Dendritic cell treated with granulocyte-macrophage colony-stimulating factor and Interleukin-4, amounts not matched to agents 40 ng/mL and 50 ng/mL, for 4 days (primary cell): Measurements from ENCODE around the gene HHATL.

Experiments
- H3K27ac Mint-ChIP-seq: one replicate; pipeline ENCODE4 v1.8.0; 2022; ENCODE audit warnings: mild to moderate bottlenecking, mixed read lengths
- H3K27me3 Mint-ChIP-seq: one replicate; pipeline ENCODE4 v1.8.0; 2022; ENCODE audit warnings: mild to moderate bottlenecking, mixed read lengths
- H3K36me3 Mint-ChIP-seq: one replicate; pipeline ENCODE4 v1.8.0; 2022; ENCODE audit warnings: low read depth, mixed read lengths
- H3K4me1 Mint-ChIP-seq: one replicate; pipeline ENCODE4 v1.8.0; 2022; ENCODE audit warnings: low read depth, mixed read lengths
- H3K4me3 Mint-ChIP-seq: one replicate; pipeline ENCODE4 v1.8.0; 2022; ENCODE audit warnings: mild to moderate bottlenecking, moderate library complexity, mixed read lengths
- H3K9me3 Mint-ChIP-seq: one replicate; pipeline ENCODE4 v1.8.0; 2022; ENCODE audit warnings: mixed read lengths
- intact Hi-C: fragments of 100-400 bp; cut with micrococcal nuclease; formaldehyde crosslinking; loops from one replicate; pipeline ENCODE4 v1.15.0; 2022

The HHATL gene

DNA sequence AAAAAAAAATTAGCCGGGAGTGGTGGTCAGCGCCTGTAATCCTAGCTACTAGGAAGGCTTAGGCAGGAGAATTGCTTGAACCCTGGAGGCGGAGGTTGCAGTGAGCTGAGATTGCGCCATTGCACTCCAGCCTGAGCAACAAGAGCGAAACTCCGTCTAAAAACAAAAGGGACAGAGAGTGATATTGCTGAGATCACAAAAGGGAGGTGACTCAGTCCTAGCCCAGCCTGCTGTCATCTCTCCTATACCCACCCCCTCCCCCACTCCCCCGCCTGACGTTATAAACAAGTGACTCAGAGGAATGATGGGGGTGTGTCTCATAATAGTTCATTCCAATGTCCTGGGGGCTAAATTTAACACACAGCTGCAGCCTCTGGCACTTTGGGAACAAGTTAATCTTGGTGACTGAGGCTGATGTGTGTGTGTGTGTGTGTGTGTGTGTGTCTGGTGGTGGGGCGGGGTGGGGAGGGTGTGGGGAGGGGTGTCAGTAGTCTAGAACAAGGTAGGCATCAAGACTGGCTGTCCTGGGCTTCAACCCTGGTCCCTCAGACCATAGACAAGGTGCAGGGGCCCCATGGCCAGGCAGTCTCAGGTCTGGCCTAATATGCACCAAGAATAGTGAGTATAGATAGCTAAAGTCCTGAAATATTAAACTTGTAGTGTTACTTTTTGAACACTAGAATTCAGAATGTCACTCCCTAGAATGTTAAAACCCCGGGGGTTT, 18.6 kb downstream of the HHATL start:
- H3K9me3 Mint-ChIP-seq = no peaks in the 10 kb centered on the region
- peak overlapping the region; percentile 21 for H3K27ac Mint-ChIP-seq
- no peaks in the 10 kb centered on the region for H3K36me3 Mint-ChIP-seq
- intact Hi-C loops = no loop called here
- H3K4me3 Mint-ChIP-seq = no peak overlapping the region
- peaks cover 23% of the 10 kb centered on the region for H3K4me1 Mint-ChIP-seq
- H3K27me3 Mint-ChIP-seq = peaks cover 37% of the 10 kb centered on the region

DNA sequence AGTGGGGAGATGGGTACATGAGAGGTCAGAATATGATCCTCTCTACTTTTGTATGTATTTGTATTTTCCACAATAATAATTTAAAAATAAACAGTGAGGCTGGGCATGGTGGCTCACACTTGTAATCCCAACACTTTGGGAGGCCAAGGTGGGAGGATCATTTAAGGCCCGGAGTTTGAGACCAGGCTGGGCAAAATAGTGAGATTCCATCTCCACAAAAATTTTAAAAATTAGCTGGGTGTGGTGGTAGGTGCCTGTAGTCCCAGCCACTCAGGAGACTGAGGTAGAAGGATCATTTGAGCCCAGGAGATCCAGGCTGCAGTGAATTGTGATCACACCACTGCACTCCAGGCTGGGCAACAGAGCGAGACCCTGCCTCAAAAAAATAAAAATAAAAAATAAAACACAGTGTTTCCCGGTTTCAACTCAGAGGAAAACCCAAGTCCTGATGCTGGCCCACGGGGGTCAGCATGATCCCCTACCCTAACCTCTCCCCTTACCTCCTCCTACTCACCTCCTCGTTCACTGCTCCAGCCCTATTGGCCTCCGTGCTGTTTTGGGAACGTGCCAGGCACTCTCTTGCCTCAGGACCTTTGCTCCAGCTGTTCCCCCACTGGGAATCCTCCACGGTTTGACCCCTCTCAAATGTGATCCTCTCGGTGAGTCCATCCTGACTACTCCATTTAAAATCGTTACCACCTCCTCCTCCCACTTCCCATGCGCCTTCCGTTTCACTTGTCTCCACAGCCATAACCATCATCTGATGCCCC, 20.1 kb downstream of the HHATL start:
- H3K27ac Mint-ChIP-seq = no peak overlapping the region
- peaks cover 8% of the 10 kb centered on the region for H3K9me3 Mint-ChIP-seq
- H3K4me1 Mint-ChIP-seq = peaks cover 25% of the 10 kb centered on the region
- no peak overlapping the region for H3K4me3 Mint-ChIP-seq
- no peaks in the 10 kb centered on the region for H3K36me3 Mint-ChIP-seq
- intact Hi-C loops = no loop called here
- H3K27me3 Mint-ChIP-seq = peaks cover 36% of the 10 kb centered on the region

DNA sequence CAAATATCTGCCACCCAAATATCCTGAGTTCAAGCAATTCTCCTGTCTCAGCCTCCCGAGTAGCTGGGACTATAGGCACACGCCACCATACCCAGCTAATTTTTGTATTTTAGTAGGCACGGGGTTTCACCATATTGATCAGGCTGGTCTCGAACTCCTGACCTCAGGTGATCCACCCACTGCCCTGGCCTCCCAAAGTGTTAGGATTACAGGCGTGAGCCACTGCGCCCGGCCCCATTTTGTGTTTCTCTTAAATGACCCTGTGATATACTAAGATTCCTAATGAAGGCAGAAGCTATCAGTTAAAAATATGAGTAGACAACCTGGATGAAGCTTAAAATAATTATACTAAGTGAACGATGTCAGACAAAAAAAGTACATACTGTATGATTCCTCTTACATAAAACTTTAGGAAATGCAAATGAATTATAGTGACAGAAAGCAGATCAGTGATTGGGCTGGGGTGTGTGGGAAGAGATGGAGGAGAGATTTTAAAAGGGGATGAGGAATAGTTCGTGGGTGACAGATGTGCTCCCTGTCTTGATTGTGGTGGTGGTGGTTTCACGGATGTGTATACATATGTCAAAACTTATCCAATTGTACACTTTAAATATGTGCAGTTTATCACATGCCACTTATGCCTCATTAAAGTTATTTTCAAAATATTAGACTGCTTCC, 21.1 kb downstream of the HHATL start:
- H3K27ac Mint-ChIP-seq = no peak overlapping the region
- H3K27me3 Mint-ChIP-seq = peaks cover 31% of the 10 kb centered on the region
- H3K36me3 Mint-ChIP-seq = no peaks in the 10 kb centered on the region
- intact Hi-C loops = no loop called here
- H3K4me1 Mint-ChIP-seq = peaks cover 25% of the 10 kb centered on the region
- H3K4me3 Mint-ChIP-seq = no peak overlapping the region
- H3K9me3 Mint-ChIP-seq = peaks cover 16% of the 10 kb centered on the region

DNA sequence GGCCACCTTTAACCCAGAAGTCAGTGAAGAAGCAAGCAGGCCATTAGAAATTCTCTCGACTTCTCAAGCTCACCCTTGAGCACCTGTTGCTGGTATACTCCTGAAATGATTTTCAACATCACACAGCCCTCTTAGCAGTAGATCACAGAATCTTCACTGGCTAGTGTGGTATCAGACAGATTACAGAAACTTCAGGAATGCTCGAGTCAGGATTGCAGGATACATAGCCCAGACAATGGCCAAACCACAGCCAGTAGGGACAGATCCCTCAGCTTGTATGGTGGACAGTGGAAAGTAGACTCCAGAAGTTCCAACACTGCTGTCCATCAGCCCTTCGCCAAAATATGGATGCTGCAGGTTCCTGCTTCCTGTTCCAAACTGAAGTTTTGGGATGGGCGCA, 21.8 kb downstream of the HHATL start:
- Mint-ChIP-seq H3K36me3 (no peaks in the 10 kb centered on the region), H3K4me3 (no peak overlapping the region), H3K4me1 (peaks cover 20% of the 10 kb centered on the region), H3K27ac (no peak overlapping the region), H3K27me3 (peaks cover 28% of the 10 kb centered on the region), H3K9me3 (peaks cover 23% of the 10 kb centered on the region)
- intact Hi-C loops = no loop called here

DNA sequence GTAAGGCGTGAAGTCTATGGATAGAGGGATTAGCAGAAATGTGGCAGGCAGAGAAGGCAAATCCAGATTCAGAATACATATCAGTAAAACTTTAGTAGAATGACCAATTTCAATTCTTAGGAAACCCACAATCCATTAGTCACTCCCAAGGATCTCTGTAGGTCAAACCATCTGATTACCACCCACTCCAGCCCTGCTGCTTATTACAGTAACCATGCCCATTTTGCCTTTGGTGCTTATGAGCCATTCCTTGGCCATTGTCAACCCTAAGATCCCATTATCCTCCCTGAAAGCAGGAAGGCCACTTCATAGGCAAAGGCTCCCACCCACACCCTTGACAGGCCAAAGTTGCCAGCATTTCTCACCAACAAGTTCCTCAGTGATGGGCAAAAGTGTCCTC, 22.3 kb downstream of the HHATL start:
- H3K36me3 Mint-ChIP-seq = no peaks in the 10 kb centered on the region
- no peak overlapping the region for H3K27ac Mint-ChIP-seq
- H3K9me3 Mint-ChIP-seq = peaks cover 23% of the 10 kb centered on the region
- no peak overlapping the region for H3K4me3 Mint-ChIP-seq
- intact Hi-C loops = no loop called here
- peaks cover 18% of the 10 kb centered on the region for H3K4me1 Mint-ChIP-seq
- peaks cover 23% of the 10 kb centered on the region for H3K27me3 Mint-ChIP-seq

DNA sequence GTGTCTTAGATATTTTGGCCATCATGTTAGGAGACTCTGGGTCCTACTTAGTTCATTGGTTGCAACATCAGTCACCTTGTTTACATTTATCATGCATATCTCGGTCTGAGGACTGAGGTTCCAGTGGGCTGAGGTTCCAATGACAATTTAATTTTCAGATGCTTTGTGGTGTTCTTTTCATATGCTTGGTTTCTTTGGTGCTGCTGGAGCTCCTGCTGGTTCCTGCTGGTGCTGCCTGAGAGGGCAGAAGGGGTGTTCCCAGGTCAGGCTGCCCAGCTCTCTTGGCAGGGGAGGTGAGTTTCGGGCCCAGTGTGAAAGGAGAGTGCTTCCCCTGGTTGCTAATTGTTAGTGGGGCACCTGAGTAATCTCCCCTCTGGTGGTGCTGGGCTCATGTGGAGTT, 24.2 kb downstream of the HHATL start:
- H3K9me3 Mint-ChIP-seq = peaks cover 32% of the 10 kb centered on the region
- intact Hi-C loops = no loop called here
- H3K4me3 Mint-ChIP-seq = no peak overlapping the region
- H3K27ac Mint-ChIP-seq = no peak overlapping the region
- H3K36me3 Mint-ChIP-seq = no peaks in the 10 kb centered on the region
- peaks cover 16% of the 10 kb centered on the region for H3K27me3 Mint-ChIP-seq
- H3K4me1 Mint-ChIP-seq = peaks cover 17% of the 10 kb centered on the region

DNA sequence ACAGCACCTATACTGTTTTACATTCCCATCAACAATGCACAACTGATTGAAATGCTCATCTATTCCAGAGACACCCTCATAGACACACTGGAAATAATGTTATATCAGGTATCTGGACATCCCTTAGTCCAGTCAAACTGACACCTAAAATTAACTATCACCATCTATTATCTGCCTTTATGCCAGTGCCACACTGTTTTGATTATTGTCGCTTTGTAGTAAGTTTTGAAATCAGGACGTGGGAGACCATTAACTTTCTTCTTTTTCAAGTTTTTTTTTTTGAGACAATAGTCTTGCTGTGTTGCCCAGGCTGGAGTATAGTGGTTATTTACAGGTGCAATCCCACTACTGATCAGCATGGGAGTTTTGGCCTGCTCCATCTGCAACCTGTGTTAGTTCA, 26.7 kb downstream of the HHATL start:
- intact Hi-C loops = no loop called here
- no peak overlapping the region for H3K27ac Mint-ChIP-seq
- no peaks in the 10 kb centered on the region for H3K36me3 Mint-ChIP-seq
- H3K27me3 Mint-ChIP-seq = peaks cover 10% of the 10 kb centered on the region
- peaks cover 34% of the 10 kb centered on the region for H3K4me1 Mint-ChIP-seq
- peaks cover 45% of the 10 kb centered on the region for H3K9me3 Mint-ChIP-seq
- no peak overlapping the region for H3K4me3 Mint-ChIP-seq

DNA sequence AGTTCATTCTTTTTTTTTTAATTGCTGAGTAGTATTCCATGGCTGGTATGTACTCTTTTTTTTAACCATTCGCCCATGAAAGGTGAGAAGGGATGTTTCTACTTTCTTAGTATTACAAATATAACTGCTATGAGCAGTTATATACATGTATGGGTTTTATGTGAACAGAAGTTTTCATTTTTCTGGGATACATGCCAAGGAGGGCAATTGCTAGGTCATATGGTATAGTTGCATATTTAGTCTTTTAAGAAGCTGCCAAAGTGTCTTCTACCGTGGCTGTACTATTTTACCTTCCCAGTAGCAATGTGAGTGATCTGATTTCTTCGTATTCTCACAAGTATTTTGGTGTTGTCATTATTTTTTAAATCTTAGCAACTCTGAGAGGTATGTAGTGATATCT, 28.5 kb downstream of the HHATL start:
- H3K4me1 Mint-ChIP-seq = peaks cover 24% of the 10 kb centered on the region
- intact Hi-C loops = no loop called here
- peaks cover 45% of the 10 kb centered on the region for H3K9me3 Mint-ChIP-seq
- H3K36me3 Mint-ChIP-seq = no peaks in the 10 kb centered on the region
- no peak overlapping the region for H3K27ac Mint-ChIP-seq
- H3K27me3 Mint-ChIP-seq = peaks cover 10% of the 10 kb centered on the region
- no peak overlapping the region for H3K4me3 Mint-ChIP-seq

DNA sequence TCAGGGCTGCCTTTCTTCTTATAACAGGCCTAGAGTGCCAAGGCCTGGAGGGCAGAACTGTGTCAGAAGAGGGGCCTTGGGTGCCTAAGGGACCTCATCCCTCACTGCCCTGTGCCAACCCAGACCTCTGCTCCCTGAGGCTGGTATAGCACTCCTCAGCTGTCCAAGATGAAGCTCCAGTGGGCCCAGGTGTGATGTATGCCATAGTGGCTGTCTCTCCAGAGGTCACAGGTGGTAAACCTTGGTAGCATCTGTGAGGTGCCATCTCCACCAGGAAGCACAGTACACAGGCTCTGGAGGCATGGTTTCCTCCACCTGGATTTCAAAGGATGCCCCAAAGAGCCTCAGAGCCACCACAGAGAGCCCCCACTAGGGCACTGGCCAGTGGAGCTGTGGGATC, 29.5 kb downstream of the HHATL start:
- intact Hi-C loops = no loop called here
- Mint-ChIP-seq H3K4me1 (peaks cover 21% of the 10 kb centered on the region), H3K9me3 (peaks cover 43% of the 10 kb centered on the region), H3K27me3 (peaks cover 12% of the 10 kb centered on the region), H3K36me3 (no peaks in the 10 kb centered on the region), H3K27ac (peak overlapping the region; percentile 37), H3K4me3 (no peak overlapping the region)

DNA sequence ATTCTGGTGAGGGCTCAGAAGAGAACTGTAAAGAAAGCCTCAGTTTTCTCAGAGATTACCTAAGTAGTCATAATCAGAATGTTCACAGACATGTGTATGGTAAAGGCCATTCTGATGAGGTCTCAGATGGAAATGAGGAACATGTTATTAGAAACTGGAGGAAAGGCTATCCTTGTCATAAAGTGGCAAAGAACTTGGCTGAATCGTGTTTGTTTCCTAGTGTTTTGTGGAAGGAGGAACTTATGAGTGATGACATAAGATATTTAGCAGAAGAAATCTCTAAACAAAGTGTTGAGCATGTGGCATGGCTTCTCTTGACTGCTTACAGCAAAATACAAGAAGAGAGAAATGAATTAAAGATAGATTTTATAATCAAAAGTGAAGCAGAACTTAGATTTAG, 30.1 kb downstream of the HHATL start:
- H3K36me3 Mint-ChIP-seq = no peaks in the 10 kb centered on the region
- H3K4me1 Mint-ChIP-seq = peaks cover 21% of the 10 kb centered on the region
- no peak overlapping the region for H3K4me3 Mint-ChIP-seq
- H3K9me3 Mint-ChIP-seq = peaks cover 37% of the 10 kb centered on the region
- peaks cover 14% of the 10 kb centered on the region for H3K27me3 Mint-ChIP-seq
- peak overlapping the region; percentile 37 for H3K27ac Mint-ChIP-seq
- intact Hi-C loops = no loop called here

DNA sequence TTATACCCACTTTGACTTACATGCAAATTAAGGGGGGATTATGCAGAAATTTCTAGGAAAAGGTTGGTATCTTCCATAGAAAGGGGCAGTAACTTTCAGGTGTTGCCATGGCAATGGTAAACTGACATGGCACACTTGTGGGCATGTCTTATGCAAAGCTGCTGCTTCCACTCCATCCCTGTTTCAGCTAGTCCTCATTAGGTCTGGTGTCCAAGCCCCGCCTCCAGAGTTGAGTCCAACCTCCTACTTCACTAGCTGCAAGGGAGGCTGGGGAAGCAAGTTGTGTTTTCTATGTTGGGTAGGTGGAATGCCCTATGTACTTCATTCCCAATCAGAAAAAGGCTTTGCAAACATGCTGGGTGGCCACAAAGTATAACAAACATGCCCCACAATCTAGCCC, 31.9 kb downstream of the HHATL start:
- H3K4me1 Mint-ChIP-seq = peaks cover 21% of the 10 kb centered on the region
- H3K4me3 Mint-ChIP-seq = no peak overlapping the region
- intact Hi-C loops = no loop called here
- H3K27me3 Mint-ChIP-seq = peaks cover 11% of the 10 kb centered on the region
- H3K36me3 Mint-ChIP-seq = no peaks in the 10 kb centered on the region
- H3K27ac Mint-ChIP-seq = no peak overlapping the region
- peaks cover 22% of the 10 kb centered on the region for H3K9me3 Mint-ChIP-seq

DNA sequence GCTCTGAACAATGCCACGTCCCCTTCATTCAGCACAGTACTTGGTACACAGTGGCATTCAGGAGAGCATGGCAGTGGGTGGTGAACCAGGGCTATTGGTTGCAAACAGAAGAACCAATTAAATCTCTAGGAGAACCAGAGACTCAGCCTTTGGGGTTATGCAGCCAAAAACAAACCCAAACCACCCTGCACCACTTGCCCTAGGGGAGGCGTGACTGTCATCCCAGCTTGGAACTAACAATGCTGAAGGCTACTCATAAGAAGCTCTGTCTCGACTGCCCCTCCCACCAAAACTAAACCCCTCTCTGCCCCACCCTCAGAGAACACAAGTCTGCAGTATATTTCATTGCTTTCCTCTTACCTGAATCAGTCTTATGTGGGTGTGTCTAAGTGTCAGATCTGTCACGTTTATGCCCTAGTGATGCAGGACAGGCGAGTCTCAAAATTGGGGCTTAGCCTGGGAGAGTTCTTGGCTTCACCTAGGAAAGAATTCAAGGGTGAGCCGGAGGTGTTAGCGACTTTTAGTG, 32.5 kb downstream of the HHATL start:
- Mint-ChIP-seq H3K4me3 (no peak overlapping the region), H3K27me3 (peaks cover 11% of the 10 kb centered on the region), H3K9me3 (peaks cover 22% of the 10 kb centered on the region), H3K27ac (no peak overlapping the region), H3K36me3 (no peaks in the 10 kb centered on the region), H3K4me1 (peaks cover 21% of the 10 kb centered on the region)
- intact Hi-C loops = no loop called here

DNA sequence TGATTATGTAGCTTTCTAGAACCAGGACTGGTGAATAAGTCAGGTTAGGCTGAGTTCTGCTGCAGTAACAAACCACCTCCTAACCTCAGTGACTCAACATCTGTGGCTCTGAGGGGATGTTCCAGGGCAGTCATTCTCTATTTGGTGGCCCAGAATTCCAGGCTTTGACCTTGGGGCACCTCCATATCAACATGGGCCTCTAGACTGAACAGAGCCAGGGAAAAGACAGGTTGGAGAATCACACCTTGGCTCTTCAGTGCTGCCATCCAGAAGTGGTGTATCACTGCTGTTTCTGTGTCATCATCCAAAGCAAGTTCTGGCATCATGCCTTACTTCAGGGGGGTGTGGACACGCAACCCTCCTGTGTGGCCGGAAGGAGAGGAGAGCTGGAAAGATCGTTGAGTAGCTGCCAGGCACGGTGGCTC, 33.8 kb downstream of the HHATL start:
- peaks cover 9% of the 10 kb centered on the region for H3K36me3 Mint-ChIP-seq
- peaks cover 10% of the 10 kb centered on the region for H3K27me3 Mint-ChIP-seq
- H3K4me3 Mint-ChIP-seq = no peak overlapping the region
- intact Hi-C loops = no loop called here
- H3K9me3 Mint-ChIP-seq = peaks cover 17% of the 10 kb centered on the region
- H3K27ac Mint-ChIP-seq = no peak overlapping the region
- peaks cover 21% of the 10 kb centered on the region for H3K4me1 Mint-ChIP-seq

DNA sequence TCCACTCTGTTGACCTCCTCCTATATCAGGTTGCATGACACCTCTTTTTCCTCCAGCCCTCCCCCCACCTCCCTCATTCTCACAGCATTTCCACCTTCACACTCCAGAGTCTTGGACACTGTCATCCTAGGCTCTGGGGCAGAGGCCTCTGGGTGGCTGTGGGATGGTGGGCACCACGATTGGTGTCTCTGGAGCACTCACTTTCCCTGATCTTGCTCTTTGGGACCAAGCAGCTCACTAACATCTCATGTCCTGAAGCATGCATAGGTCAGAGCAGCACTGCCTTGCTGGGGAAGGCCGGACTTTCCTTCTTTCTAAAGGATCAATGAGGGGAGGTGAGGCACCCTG, 34.2 kb downstream of the HHATL start:
- peaks cover 13% of the 10 kb centered on the region for H3K9me3 Mint-ChIP-seq
- no peak overlapping the region for H3K4me3 Mint-ChIP-seq
- no peak overlapping the region for H3K27ac Mint-ChIP-seq
- peaks cover 10% of the 10 kb centered on the region for H3K27me3 Mint-ChIP-seq
- intact Hi-C loops = no loop called here
- peaks cover 20% of the 10 kb centered on the region for H3K4me1 Mint-ChIP-seq
- peaks cover 13% of the 10 kb centered on the region for H3K36me3 Mint-ChIP-seq
